Esophagus muscularis mucosa (tissue), 4 donors: Measurements from ENCODE around the gene TMEFF2. TPM values are rescaled to one million over a fixed set of nuclear protein-coding genes. Genes with fewer than 3 reads are reported as not detected.

ENCODE experiments used
- DNase-seq: peaks from one replicate; pipeline ENCODE4 v3.0.0-alpha.2; 2017; ENCODE audit errors: extremely low spot score
- H3K27ac ChIP-seq, 4 donors: fragments of 200-600 bp; sonication (generic); replicated peaks in 1 of 4; 1 replicate in 3 of 4; 2 replicates in 1 of 4; pipeline ENCODE4 v1.5.1; 2016 to 2019; ENCODE audit warnings: mild to moderate bottlenecking in 1 of 4
- H3K27me3 ChIP-seq, 4 donors: fragments of 200-600 bp; sonication (generic); one replicate each; pipeline versions ENCODE4 v1.5.1 to v1.6.0; 2016 to 2019
- H3K36me3 ChIP-seq, 4 donors: fragments of 200-600 bp; sonication (generic); one replicate each; pipeline ENCODE4 v1.5.1; 2016 to 2019
- H3K4me1 ChIP-seq, 4 donors: fragments of 200-600 bp; sonication (generic); one replicate each; pipeline ENCODE4 v1.5.1; 2016 to 2019
- H3K4me3 ChIP-seq, 4 donors: fragments of 200-600 bp; sonication (generic); 1 replicate in 2 of 4; 2 replicates in 2 of 4; pipeline ENCODE4 v1.5.1; 2016 to 2019; ENCODE audit warnings: mild to moderate bottlenecking in 4 of 4, moderate library complexity in 1 of 4
- H3K9me3 ChIP-seq, 4 donors: fragments of 200-600 bp; sonication (generic); 1 replicate in 3 of 4; 2 replicates in 1 of 4; pipeline ENCODE4 v1.5.1; 2016 to 2019
- EP300 ChIP-seq: sonication (generic); formaldehyde crosslinking; IDR thresholded peaks from one replicate; pipeline ENCODE4 v1.6.1; 2017; ENCODE audit warnings: antibody characterized with exemption
- POLR2A ChIP-seq: fragments of 450-650 bp; IDR thresholded peaks from one replicate; pipeline ENCODE4 v1.6.1; 2017; ENCODE audit warnings: antibody characterized with exemption, moderate library complexity, mild to moderate bottlenecking, low read depth
- POLR2AphosphoS5 ChIP-seq, 2 donors: sonication (generic); formaldehyde crosslinking; IDR thresholded peaks; one replicate each; pipeline ENCODE4 v1.6.1; 2017; ENCODE audit warnings: antibody characterized with exemption in 2 of 2
- WGBS: methylation state at CpG from one replicate; pipeline ENCODE4 v1.1.5; 2018; 5-methylcytosine and 5-hydroxymethylcytosine counted together
- intact Hi-C: fragments of 100-400 bp; cut with DNase I; formaldehyde crosslinking; loops from one replicate; pipeline ENCODE4 v1.15.1; 2023
- total RNA-seq, 4 donors: library from RNA; depleted of rRNA; stranded (reverse); fragments of >200 nt; gene quantifications; one replicate each; pipeline versions ENCODE4 v1.1.0 to v1.2.1, GENCODE V29; 2016
- TF ChIP-seq, protein P1 (sequence below), 3 experiments: fragments of 200-600 bp in 2 of 3; fragments of 450-650 bp in 1 of 3; sonication (generic) in 2 of 3; IDR thresholded peaks; one replicate each; pipeline ENCODE4 v1.5.1; 2017 to 2019; ENCODE audit warnings: antibody characterized with exemption in 3 of 3, mild to moderate bottlenecking in 2 of 3, moderate library complexity in 1 of 3

TMEFF2 gene
- total RNA-seq, 4 donors from 2014 or later = 0.42 to 1.7 (median 0.55) TPM

DNA sequence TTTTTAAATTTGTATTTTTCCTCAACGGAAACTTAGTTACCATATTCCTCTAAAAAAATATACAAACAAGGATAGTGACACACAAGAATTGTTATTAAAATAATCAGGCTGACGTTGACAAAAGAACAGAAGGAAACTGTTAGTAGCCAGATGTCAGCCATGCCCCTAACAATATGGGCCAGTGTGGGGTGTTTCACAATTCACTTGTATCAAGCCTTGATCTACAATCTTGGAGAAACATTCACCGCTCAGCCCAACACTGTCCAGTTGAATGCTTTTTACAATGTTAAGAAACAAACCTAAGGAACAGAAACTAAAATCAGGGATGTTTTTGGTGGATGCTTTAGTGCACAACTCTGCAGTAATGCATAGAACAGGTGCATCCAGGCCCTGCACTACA is 44.6 kb downstream of the TMEFF2 start:
- intact Hi-C loops = no loop called here
- H3K27ac ChIP-seq = peak overlapping the region in 1 of 4 donors; percentile 11
- TF ChIP-seq, protein P1, sequence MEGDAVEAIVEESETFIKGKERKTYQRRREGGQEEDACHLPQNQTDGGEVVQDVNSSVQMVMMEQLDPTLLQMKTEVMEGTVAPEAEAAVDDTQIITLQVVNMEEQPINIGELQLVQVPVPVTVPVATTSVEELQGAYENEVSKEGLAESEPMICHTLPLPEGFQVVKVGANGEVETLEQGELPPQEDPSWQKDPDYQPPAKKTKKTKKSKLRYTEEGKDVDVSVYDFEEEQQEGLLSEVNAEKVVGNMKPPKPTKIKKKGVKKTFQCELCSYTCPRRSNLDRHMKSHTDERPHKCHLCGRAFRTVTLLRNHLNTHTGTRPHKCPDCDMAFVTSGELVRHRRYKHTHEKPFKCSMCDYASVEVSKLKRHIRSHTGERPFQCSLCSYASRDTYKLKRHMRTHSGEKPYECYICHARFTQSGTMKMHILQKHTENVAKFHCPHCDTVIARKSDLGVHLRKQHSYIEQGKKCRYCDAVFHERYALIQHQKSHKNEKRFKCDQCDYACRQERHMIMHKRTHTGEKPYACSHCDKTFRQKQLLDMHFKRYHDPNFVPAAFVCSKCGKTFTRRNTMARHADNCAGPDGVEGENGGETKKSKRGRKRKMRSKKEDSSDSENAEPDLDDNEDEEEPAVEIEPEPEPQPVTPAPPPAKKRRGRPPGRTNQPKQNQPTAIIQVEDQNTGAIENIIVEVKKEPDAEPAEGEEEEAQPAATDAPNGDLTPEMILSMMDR (IDR thresholded peaks at IDR 0.05) = no peak
- no peak for TF ChIP-seq POLR2AphosphoS5 (IDR thresholded peaks at IDR 0.05)
- no peak for TF ChIP-seq POLR2A
- no peak for TF ChIP-seq EP300

DNA sequence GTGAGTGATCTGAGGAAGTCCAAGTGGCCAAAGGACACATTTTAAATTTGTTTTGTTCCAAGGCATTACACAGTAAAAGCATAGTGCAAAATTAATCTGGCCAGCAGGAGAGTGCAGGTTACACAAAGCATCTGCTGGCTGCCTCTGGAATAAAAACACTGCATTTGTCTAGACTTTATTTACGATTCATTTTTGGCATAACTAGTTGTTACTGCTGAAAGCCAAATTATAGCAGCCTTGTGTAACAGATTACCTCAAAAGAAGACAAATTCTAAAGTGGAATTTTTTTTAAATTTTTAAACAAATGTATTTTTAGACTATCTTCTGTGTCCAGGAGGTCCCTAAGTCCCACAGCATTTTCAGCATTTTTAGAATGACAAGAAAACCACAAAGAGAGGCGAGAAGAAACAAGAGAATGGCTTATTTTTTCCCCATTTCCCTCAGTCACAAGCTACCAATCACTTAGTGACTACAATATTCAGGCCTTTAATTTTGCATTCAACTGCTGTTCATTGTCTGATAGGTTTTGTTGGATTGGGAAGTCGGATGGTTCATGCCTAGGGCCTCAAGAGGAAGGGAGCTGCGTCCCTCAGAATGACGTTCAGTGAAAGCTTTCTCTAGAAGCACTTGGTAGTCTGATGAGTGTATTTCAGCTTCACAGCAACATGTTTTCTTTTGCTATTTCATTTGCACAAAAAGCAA is 46.0 kb downstream of the TMEFF2 start:
- Histone ChIP-seq H3K9me3 (no peaks in the 10 kb centered on the region), H3K36me3 (no peaks in the 10 kb centered on the region), H3K4me3 (no peak overlapping the region), H3K27me3 (no peaks in the 10 kb centered on the region), H3K27ac (peak overlapping the region; percentile 35 to 67 (median 58)), H3K4me1 (peaks cover 13 to 53% (median 49%) of the 10 kb centered on the region in 4 donors)
- TF ChIP-seq POLR2A = no peak
- no peak for TF ChIP-seq EP300
- TF ChIP-seq, protein P1 (IDR thresholded peaks at IDR 0.05) = peak in 1 of 3 experiments; percentile 47
- TF ChIP-seq POLR2AphosphoS5 (IDR thresholded peaks at IDR 0.05) = peak in 1 of 2 donors; percentile 19
- 50% methylated on average over 5 of the region's 5 CpGs for WGBS
- DNase-seq = no peak
- intact Hi-C loops = no loop called here

More for the DNA sequence above, 44.6 kb downstream of the TMEFF2 start:
- no peaks in the 10 kb centered on the region for H3K36me3 ChIP-seq
- no peak overlapping the region for H3K4me3 ChIP-seq
- no peaks in the 10 kb centered on the region for H3K27me3 ChIP-seq
- peaks cover 13 to 53% (median 49%) of the 10 kb centered on the region in 4 donors for H3K4me1 ChIP-seq
- DNase-seq = no peak
- 51% methylated on average over 3 of the region's 3 CpGs for WGBS
- H3K9me3 ChIP-seq = no peaks in the 10 kb centered on the region

DNA sequence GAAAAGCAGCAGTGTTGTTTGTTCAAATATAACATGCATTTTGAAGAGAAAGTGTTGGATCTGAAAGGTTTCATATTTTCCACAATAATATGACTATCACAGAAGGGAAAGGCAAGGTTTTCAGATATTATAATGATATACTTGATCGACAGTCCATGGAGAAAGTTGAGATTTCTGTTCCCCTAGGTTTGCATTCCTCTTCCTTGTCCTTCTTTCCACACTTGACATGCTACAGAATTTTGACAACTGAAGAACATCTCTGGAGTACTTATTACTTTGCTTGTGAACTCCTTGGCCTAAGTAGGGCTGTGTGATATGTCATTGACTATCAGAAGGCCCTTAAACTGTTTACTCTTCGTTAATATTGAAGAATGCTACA is 46.5 kb downstream of the TMEFF2 start:
- WGBS = 31% methylated on average over 2 of the region's 2 CpGs
- intact Hi-C loops = no loop called here
- Histone ChIP-seq H3K27ac (peak overlapping the region; percentile 30 to 67 (median 56)), H3K4me3 (no peak overlapping the region), H3K36me3 (no peaks in the 10 kb centered on the region), H3K9me3 (no peaks in the 10 kb centered on the region), H3K4me1 (peaks cover 13 to 53% (median 49%) of the 10 kb centered on the region in 4 donors), H3K27me3 (no peaks in the 10 kb centered on the region)
- TF ChIP-seq, protein P1 (IDR thresholded peaks at IDR 0.05) = no peak
- TF ChIP-seq EP300 (no peak), POLR2A (no peak), POLR2AphosphoS5 (IDR thresholded peaks at IDR 0.05) (no peak)
- no peak for DNase-seq

DNA sequence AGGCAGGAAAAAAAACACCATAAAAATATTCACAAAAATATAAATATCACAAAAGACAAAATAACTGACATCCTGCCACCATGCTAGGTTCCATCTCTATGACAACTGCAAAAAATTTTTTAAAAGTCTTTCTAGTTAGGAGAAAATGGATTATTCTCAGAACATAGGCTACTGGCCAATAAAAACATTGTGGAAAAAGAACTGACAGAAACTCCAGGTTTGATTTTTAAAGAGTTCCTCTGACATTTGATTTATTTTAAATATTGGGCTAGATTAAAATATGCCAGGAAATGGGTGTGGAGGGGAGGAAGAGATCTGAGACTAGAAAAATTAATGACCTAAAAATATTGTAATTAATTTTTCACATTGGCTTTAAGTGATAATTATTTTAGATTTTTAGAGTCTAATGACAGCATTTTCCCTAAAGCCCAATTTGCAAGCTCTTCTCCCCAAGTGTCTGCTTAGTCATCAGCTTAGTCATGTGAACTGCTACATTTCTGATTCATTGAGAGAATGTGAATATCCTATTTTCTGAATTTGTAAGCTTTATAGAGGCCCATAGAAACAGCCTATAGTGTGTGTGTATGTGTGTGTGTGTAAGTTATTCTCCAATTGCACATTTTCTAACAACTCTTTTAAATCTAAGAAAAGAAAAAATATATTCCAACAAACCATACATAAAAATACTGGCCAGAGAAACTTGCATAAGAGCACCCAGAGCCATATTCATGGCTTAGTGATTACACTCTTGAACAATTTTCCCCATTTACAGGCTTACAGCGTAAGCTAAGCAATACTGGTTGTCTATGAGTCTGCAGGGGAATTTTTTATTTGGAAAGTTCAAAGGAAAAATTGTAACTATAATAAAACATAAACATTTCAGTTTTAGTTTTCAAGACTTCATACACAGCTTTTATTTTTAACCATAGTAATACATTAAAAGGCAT is 48.4 kb downstream of the TMEFF2 start:
- TF ChIP-seq POLR2AphosphoS5 (IDR thresholded peaks at IDR 0.05) = no peak
- no peak for TF ChIP-seq EP300
- TF ChIP-seq, protein P1 (IDR thresholded peaks at IDR 0.05) = no peak
- TF ChIP-seq POLR2A = no peak
- intact Hi-C loops = no loop called here
- Histone ChIP-seq H3K4me1 (peaks cover 13 to 53% (median 49%) of the 10 kb centered on the region in 4 donors), H3K27ac (peak overlapping the region; percentile 0 to 25 (median 12)), H3K27me3 (no peaks in the 10 kb centered on the region), H3K36me3 (no peaks in the 10 kb centered on the region), H3K4me3 (no peak overlapping the region), H3K9me3 (no peaks in the 10 kb centered on the region)
- DNase-seq = no peak
- 34% methylated on average over 1 of the region's 1 CpG for WGBS
